Immature natural killer cell (primary cell): ENCODE results near the gene SP8. TPM values are rescaled to one million over a fixed set of nuclear protein-coding genes. Genes with fewer than 3 reads are reported as not detected.

ENCODE experiments used
- DNase-seq, 3 donors: peaks; one replicate each; pipeline ENCODE4 v3.0.0; 2022; ENCODE audit warnings: mixed read lengths in 1 of 3
- H3K27ac Mint-ChIP-seq, 6 donors: one replicate each; pipeline ENCODE4 v1.8.0; 2020; ENCODE audit warnings: mixed read lengths in 6 of 6, mild to moderate bottlenecking in 5 of 6, inconsistent platforms in 4 of 6, moderate library complexity in 3 of 6
- H3K27me3 Mint-ChIP-seq, 3 donors: one replicate each; pipeline ENCODE4 v1.8.0; 2020 to 2021; ENCODE audit warnings: low read depth in 3 of 3, mild to moderate bottlenecking in 3 of 3, mixed read lengths in 3 of 3, moderate library complexity in 3 of 3, inconsistent platforms in 1 of 3
- H3K36me3 Mint-ChIP-seq, 3 donors: one replicate each; pipeline ENCODE4 v1.8.0; 2020; ENCODE audit warnings: mixed read lengths in 3 of 3, inconsistent platforms in 2 of 3, mild to moderate bottlenecking in 2 of 3
- H3K4me1 Mint-ChIP-seq, 2 donors: one replicate each; pipeline ENCODE4 v1.8.0; 2020; ENCODE audit warnings: inconsistent platforms in 2 of 2, mild to moderate bottlenecking in 2 of 2, mixed read lengths in 2 of 2, moderate library complexity in 1 of 2
- H3K4me3 Mint-ChIP-seq, 5 donors: one replicate each; pipeline ENCODE4 v1.8.0; 2020; ENCODE audit warnings: mild to moderate bottlenecking in 5 of 5, mixed read lengths in 5 of 5, inconsistent platforms in 3 of 5, moderate library complexity in 3 of 5
- H3K9me3 Mint-ChIP-seq, 6 donors: one replicate each; pipeline ENCODE4 v1.8.0; 2020; ENCODE audit warnings: mild to moderate bottlenecking in 6 of 6, mixed read lengths in 6 of 6, inconsistent platforms in 4 of 6, moderate library complexity in 3 of 6
- polyA plus RNA-seq, 3 donors: library from polyadenylated mRNA; unstranded; fragments of 300-500 nt; fragmentation: Illumina TruSeq; gene quantifications; one replicate each; pipeline ENCODE4 v1.2.3, GENCODE V29; 2021

The SP8 gene
- polyA plus RNA-seq, 3 donors from 2014 or later = not detected

GRCh38 chr7:20735346-20736065, 51.2 kb downstream of the SP8 start:
- DNase-seq = no peak
- H3K27ac Mint-ChIP-seq = no peak overlapping the region
- H3K9me3 Mint-ChIP-seq = peaks cover 0 to 9% (median 3%) of the 10 kb centered on the region in 6 donors
- no peaks in the 10 kb centered on the region for H3K4me1 Mint-ChIP-seq
- peaks cover 0 to 8% (median 0%) of the 10 kb centered on the region in 3 donors for H3K27me3 Mint-ChIP-seq
- H3K36me3 Mint-ChIP-seq = no peaks in the 10 kb centered on the region
- H3K4me3 Mint-ChIP-seq = no peak overlapping the region

Other genes starting within 250 kb of the SP8 start
- gene ABCB5, start 171.2 kb downstream of the SP8 start, polyA plus RNA-seq = under 1 TPM in 1 of 3 donors, not detected in 2; 0.79 TPM